Small intestine (tissue), 16 donors: ENCODE measurements around the gene ITIH4. TPM values are rescaled to one million over a fixed set of nuclear protein-coding genes. Genes with fewer than 3 reads are reported as not detected.

ENCODE experiments used
- DNase-seq, 2 donors: peaks; one replicate each; pipeline versions ENCODE4 v3.0.0 to v3.0.0-alpha.2; 2013
- FAIRE-seq: peaks from 2 replicates; lab custom pipeline; 2012; peaks lifted over from hg19 to GRCh38; lab: Jason Lieb, UNC
- H3K27ac ChIP-seq, 3 donors: one replicate each; pipeline ENCODE4 v1.5.1; 2013; ENCODE audit warnings: low read length in 2 of 3, mild to moderate bottlenecking in 2 of 3, control low read depth in 1 of 3, inconsistent platforms in 1 of 3, low read depth in 1 of 3, moderate library complexity in 1 of 3
- H3K27me3 ChIP-seq, 3 donors: one replicate each; pipeline ENCODE4 v1.6.1; 2013; ENCODE audit warnings: low read length in 3 of 3, inconsistent platforms in 1 of 3; ENCODE audit not compliant: control insufficient read depth in 3 of 3, insufficient read depth in 3 of 3
- H3K36me3 ChIP-seq, 3 donors: one replicate each; pipeline ENCODE4 v1.6.1; 2013; ENCODE audit warnings: low read length in 3 of 3, inconsistent platforms in 1 of 3, low read depth in 1 of 3, mild to moderate bottlenecking in 1 of 3, moderate library complexity in 1 of 3; ENCODE audit not compliant: control insufficient read depth in 3 of 3, insufficient read depth in 2 of 3
- H3K4me1 ChIP-seq, 3 donors: one replicate each; pipeline ENCODE4 v1.6.1; 2013; ENCODE audit warnings: low read length in 2 of 3, inconsistent platforms in 1 of 3, low read depth in 1 of 3, mild to moderate bottlenecking in 1 of 3, moderate library complexity in 1 of 3; ENCODE audit not compliant: control insufficient read depth in 3 of 3, insufficient read depth in 2 of 3
- H3K4me3 ChIP-seq, 3 donors: one replicate each; pipeline ENCODE4 v1.5.1; 2013; ENCODE audit warnings: low read length in 3 of 3, control low read depth in 1 of 3, inconsistent platforms in 1 of 3, low read depth in 1 of 3, mild to moderate bottlenecking in 1 of 3, moderate library complexity in 1 of 3
- H3K9me3 ChIP-seq, 2 donors: one replicate each; pipeline ENCODE4 v1.6.1; 2013; ENCODE audit warnings: low read depth in 1 of 2, low read length in 1 of 2; ENCODE audit not compliant: control insufficient read depth in 2 of 2, insufficient read depth in 1 of 2
- WGBS, 3 donors: extraction: QIAGEN DNeasy Blood & Tissue Kit; methylation state at CpG; one replicate each; pipeline ENCODE4 v1.1.7; 2013; 5-methylcytosine and 5-hydroxymethylcytosine counted together
- long read RNA-seq, 10 donors: transcript quantifications; one replicate each; lab custom pipeline, GENCODE V29; 2026
- polyA plus RNA-seq, 4 donors: library from polyadenylated mRNA; stranded (reverse) in 3 of 4; unstranded in 1 of 4; fragments of 200-250 nt in 3 of 4; fragments of 120-200 nt in 1 of 4; gene quantifications; one replicate each; pipeline versions ENCODE4 v1.2.1 to v1.2.3, GENCODE V29; 2013
- donor health status: healthy with polysubstance abuse.
- donor health status: control.
- donor health status: control.
- donor health status: Bipolar disorder and iron deficiency.
- donor health status: healthy.

Gene ITIH4
- polyA plus RNA-seq = 1 to 10 TPM in 3 of 4 donors, under 1 TPM in 1; 0.67 to 4.9 (median 2.8) TPM
- long read RNA-seq, donor 1 = 0 reads
- long read RNA-seq, donor 2 = 0 reads
- long read RNA-seq, donor 3, partial matches to known transcripts = 0 of 1 reads
- long read RNA-seq, donor 3, other reads (novel, unspliced or antisense) = 0 of 1 reads
- long read RNA-seq, donor 4 = 0 reads
- long read RNA-seq, donor 5, partial matches to known transcripts = 0 of 1 reads
- long read RNA-seq, donor 5, other reads (novel, unspliced or antisense) = 0 of 1 reads
- long read RNA-seq, donor 6 = 0 reads
- long read RNA-seq, donor 7 = 0 reads
- long read RNA-seq, donor 8 = 0 reads
- long read RNA-seq, donor 9 = 0 reads
- long read RNA-seq, donor 10 = 0 reads

GRCh38 chr3:52830535-52831258 lies at the start of gene ITIH4:
TSS of gene ITIH4 (minus strand) at chr3:52830672. CDS start at chr3:52830642, 30 bp downstream.
- WGBS, 3 donors = 79 to 84% (median 80%) methylated on average over 16 of the region's 16 CpGs
- DNase-seq (no peak), FAIRE-seq (no peak)

DNA sequence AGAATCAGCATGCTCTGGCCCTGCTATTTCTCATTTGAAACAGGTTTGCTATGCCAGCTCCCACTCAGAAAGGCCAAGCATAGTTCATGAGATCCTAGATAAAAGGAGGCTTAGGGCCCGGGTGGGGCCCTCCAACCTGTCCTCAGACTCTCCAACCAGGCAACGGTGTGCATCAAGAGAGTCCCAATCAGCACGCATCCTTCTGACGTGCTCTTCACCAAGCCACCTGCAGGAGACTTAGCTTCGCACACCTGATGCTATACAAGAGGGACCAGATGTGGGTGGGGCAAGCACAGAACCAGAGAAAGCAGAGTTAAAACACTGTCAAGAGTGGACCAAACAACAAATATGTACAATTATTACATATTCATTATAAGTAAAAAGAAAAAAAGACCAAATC lies 49.6 kb upstream of the ITIH4 start:
- no peak overlapping the region for H3K27ac ChIP-seq
- WGBS, 3 donors = 86 to 92% (median 92%) methylated on average over 5 of the region's 5 CpGs

More at GRCh38 chr3:52830535-52831258, at the start of gene ITIH4:
- no peaks in the 10 kb centered on the region for H3K9me3 ChIP-seq
- no peak within 1 kb of the TSS for H3K4me3 ChIP-seq
- H3K27me3 ChIP-seq = no peaks in the 10 kb centered on the region
- peaks cover 0 to 12% (median 0%) of the 10 kb centered on the region in 3 donors for H3K36me3 ChIP-seq
- H3K27ac ChIP-seq = no peak within 1 kb of the TSS
- H3K4me1 ChIP-seq = no peaks in the 10 kb centered on the region

DNA sequence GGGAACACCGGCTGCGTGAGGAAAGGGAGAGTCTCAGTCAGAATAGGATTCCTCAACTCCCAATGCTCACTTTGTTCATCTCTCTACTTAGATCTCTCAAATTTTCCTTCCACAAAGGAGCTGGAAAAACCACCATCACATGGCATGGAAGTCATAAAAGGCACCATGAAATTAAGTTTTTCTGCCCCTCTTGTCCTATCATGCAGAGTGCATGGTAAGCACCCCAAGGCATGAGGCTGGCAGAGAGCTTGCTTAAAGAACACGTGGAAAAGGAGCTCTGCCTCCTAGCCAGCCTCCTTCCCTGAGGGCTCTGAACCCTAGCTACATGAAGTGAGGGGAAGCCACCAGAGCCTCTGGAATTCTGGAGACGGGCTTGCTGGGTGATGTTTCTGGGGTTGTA lies 49.1 kb upstream of the ITIH4 start:
- H3K4me3 ChIP-seq = no peak overlapping the region
- WGBS, 3 donors = 95 to 96% (median 96%) methylated on average over 4 of the region's 4 CpGs
- no peak for FAIRE-seq

More for the DNA sequence above, 49.6 kb upstream of the ITIH4 start:
- H3K27me3 ChIP-seq = no peaks in the 10 kb centered on the region
- no peak overlapping the region for H3K4me3 ChIP-seq
- H3K9me3 ChIP-seq = no peaks in the 10 kb centered on the region
- DNase-seq (no peak), FAIRE-seq (no peak)
- peaks cover 0 to 3% (median 2%) of the 10 kb centered on the region in 3 donors for H3K36me3 ChIP-seq
- H3K4me1 ChIP-seq = no peaks in the 10 kb centered on the region

DNA sequence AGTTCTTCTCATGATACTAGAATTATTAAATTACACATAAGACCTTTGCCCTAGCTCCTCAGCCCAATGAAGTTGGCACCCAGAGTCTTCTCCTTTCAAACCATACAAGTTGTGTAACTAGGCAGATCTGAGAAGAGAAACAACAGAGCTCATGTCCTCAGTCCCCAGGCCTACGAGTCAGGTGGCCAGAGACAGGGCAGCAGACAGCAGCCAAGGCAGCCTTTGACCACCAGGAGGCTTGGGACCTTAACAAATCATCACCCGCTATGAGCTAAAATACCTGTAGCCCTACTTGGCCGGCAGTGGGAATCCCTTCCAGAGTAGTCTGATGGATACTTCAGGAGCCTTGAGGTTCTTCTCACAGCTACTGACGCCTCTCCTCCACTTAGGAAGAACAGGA lies 48.6 kb upstream of the ITIH4 start:
- Histone ChIP-seq H3K27me3 (no peaks in the 10 kb centered on the region), H3K27ac (no peak overlapping the region), H3K4me1 (no peaks in the 10 kb centered on the region), H3K36me3 (peaks cover 0 to 3% (median 2%) of the 10 kb centered on the region in 3 donors), H3K9me3 (no peaks in the 10 kb centered on the region), H3K4me3 (no peak overlapping the region)
- FAIRE-seq (no peak), DNase-seq (no peak)
- WGBS, 3 donors = 92 to 98% (median 96%) methylated on average over 4 of the region's 4 CpGs

More for the DNA sequence above, 49.1 kb upstream of the ITIH4 start:
- no peak for DNase-seq
- Histone ChIP-seq H3K4me1 (no peaks in the 10 kb centered on the region), H3K27me3 (no peaks in the 10 kb centered on the region), H3K36me3 (peaks cover 0 to 3% (median 2%) of the 10 kb centered on the region in 3 donors), H3K27ac (no peak overlapping the region), H3K9me3 (no peaks in the 10 kb centered on the region)

DNA sequence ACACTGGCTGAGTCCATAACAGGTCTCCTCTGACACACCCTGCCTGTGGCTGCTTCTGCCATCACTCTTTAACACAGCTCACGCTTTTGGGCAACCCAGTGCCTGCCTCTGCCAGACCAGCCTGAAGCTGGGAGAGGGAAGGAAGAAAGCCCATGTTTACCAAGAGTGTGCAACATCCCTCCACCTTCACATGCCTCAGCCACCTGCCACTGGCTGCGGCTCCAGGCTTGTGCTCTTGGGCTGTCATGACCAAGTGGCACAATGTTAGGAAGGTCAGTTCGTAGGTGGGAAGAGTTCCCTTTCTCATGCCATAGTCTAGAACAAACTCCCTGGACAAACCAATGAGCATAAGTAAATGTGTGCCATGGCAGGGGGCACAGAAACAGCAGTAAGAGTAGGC lies 46.6 kb upstream of the ITIH4 start:
- 88 to 100% (median 99%) methylated on average over 3 of the region's 3 CpGs for WGBS, 3 donors
- Histone ChIP-seq H3K9me3 (no peaks in the 10 kb centered on the region), H3K36me3 (peaks cover 0 to 3% (median 2%) of the 10 kb centered on the region in 3 donors), H3K4me3 (no peak overlapping the region), H3K27me3 (no peaks in the 10 kb centered on the region), H3K27ac (no peak overlapping the region), H3K4me1 (no peaks in the 10 kb centered on the region)
- DNase-seq = no peak
- no peak for FAIRE-seq

- FAIRE-seq = no peak
- H3K9me3 ChIP-seq = peaks cover 0 to 3% of the 10 kb centered on the region in 2 donors
- no peak for DNase-seq
- WGBS, 3 donors = 85 to 93% (median 86%) methylated on average over 9 of the region's 9 CpGs
- no peak overlapping the region for H3K27ac ChIP-seq
- no peak overlapping the region for H3K4me3 ChIP-seq
- H3K27me3 ChIP-seq = no peaks in the 10 kb centered on the region
- H3K36me3 ChIP-seq = peaks cover 0 to 6% (median 2%) of the 10 kb centered on the region in 3 donors
- no peaks in the 10 kb centered on the region for H3K4me1 ChIP-seq
Observed at GRCh38 chr3:52874864-52875587, 44.6 kb upstream of the ITIH4 start.

DNA sequence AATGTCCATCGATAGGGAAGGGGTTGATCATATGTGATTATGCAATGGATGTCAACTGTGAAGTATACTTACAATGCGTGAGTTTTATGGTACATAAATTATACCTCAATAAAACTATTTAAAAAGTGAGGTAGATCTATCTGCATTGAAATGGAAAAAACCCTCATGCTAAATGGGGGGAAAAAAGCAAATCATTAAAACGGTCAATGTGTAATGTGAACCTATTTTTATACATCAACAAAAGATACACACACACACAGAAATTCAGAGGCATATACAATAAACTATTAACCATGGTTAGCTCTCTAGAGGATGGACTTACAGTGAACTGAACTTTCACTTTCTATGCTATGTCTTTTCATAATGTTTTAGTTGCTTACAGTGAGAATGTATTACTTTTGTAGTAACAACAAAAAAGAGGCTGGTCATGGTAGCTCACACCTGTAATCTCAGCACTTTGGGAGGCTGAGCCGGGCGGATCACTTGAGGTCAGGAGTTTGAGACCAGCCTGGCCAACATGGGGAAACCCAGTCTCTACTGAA lies 43.8 kb upstream of the ITIH4 start:
- H3K36me3 ChIP-seq = peaks cover 0 to 6% (median 0%) of the 10 kb centered on the region in 3 donors
- H3K27me3 ChIP-seq = no peaks in the 10 kb centered on the region
- FAIRE-seq = no peak
- peaks cover 0 to 3% of the 10 kb centered on the region in 2 donors for H3K9me3 ChIP-seq
- WGBS, 3 donors = 36 to 56% (median 39%) methylated on average over 5 of the region's 5 CpGs
- no peak overlapping the region for H3K4me3 ChIP-seq
- no peaks in the 10 kb centered on the region for H3K4me1 ChIP-seq
- H3K27ac ChIP-seq = no peak overlapping the region
- no peak for DNase-seq
